Stimulated activated CD4-positive, alpha-beta T cell treated with anti-CD3 and anti-CD28 coated beads, Interleukin-4, amount 100 ng/mL, for 4 hours (primary cell): ENCODE measurements around the gene SERTAD2.
A peak's percentile ranks its signal among the peaks of the same experiment; 100 is the strongest.

Experiments used
- DNase-seq, 2 experiments: peaks; one replicate each; pipeline ENCODE4 v3.0.0-alpha.2; 2020

Gene SERTAD2

DNA sequence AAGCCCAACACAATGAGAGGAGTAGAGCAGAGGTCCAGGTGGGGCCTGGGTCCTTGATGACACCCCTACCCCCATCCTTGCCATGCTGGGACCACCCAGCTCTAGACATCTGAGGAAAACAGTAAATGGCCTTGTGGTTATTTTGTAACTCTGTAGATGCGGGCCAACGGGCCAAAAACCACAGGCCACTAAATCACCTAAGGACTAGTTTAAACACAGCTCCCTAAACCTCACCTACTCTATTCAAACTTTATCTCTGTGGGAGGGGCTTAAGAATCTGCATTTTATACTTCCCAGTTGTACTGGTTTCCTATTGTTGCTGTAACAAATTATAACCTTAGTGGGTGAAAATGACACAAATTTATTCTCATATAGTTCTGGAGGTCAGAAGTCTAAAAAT is 19.0 kb upstream of the SERTAD2 start:
- DNase-seq: no peak

GRCh38 chr2:64670047-64670446 is 16.3 kb upstream of the SERTAD2 start:
- DNase-seq: no peak

DNA sequence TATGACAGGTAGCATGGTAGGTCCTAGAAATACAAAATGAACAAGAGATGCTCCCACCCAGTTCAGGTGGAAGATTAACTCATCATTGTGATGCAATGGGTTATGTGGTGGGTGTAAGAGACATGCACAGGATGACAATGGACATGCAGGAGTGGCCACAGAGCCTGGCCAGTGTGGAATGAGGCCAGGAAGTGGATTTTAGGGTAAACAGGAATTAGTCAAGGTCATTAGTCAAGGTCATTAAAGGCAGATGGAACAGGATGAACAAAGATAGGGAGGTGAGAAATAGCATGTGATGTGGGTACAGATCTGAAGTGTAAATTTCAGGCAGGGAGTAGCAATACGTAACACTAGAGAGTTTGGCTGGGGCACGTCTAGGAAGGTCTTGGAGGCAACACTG is 15.6 kb upstream of the SERTAD2 start:
- DNase-seq: no peak

GRCh38 chr2:64668542-64668941 is 14.8 kb upstream of the SERTAD2 start:
- no peak for DNase-seq

DNA sequence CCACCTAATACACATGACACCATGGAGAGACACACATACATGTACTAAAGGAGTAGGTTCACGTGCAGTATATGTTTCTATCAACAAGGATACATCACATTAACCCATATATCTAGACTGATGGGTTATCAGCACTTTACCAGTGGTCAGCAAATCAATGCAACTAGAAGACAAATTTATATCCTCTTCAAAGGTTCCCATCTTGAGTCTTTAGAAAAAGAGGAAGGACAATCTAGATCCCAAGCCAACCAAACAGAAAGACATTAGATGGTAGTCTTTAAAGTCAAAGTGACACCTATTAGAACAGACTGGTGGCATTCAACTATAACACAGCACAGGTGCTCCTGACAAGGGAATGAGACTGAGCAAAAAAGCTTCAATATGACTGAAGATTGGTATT is 13.8 kb upstream of the SERTAD2 start:
- DNase-seq: no peak

DNA sequence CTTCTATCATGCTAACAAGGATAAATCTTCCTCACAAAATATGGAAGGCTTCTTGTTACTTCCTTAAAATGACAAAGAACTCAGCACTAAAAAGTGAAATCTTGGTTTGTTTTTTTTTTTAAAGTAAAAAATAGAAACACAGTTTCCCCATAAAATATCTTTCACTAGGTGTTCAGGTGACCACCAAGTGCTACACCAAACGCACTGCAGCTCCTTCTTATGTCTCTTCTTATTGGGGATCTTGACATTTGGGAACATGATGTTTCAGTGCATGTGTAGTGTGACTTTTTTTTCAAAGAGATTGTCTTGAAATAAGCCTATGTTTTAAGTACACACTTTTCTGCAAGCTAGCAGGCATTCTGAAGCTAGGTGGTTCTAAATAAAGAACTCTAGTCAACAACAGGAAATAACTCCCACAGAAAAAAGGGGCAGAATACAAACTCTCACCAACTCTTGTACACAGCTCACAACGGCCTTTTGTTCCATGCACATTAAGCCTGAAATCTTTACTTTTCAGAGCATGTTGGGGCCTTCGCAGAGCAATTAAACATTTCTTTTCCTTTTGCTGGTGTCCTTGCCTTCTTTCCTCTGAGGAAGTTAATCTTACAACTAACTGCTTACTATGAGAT is 13.2 kb upstream of the SERTAD2 start:
- DNase-seq: no peak

DNA sequence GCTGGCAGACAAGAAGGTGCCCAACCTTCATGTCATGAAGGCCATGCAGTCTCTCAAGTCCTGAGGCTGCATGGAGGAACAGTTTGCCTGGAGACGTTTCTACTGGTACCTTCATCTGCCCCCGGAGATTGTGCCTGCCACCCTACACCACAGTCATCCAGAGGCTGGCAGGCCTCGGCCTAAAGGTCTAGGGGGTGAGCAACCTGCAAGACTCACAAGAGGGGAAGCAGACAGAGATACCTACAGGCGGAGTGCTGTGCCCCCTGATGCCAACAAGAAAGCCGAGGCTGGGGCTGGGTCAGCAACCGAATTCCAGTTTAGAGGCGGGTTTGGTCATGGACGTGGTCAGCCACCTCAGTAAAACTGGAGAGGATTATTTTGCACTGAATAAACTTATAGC is 12.0 kb upstream of the SERTAD2 start:
- DNase-seq: no peak

- DNase-seq: no peak
Observed at GRCh38 chr2:64663402-64663801, 9.7 kb upstream of the SERTAD2 start.

DNA sequence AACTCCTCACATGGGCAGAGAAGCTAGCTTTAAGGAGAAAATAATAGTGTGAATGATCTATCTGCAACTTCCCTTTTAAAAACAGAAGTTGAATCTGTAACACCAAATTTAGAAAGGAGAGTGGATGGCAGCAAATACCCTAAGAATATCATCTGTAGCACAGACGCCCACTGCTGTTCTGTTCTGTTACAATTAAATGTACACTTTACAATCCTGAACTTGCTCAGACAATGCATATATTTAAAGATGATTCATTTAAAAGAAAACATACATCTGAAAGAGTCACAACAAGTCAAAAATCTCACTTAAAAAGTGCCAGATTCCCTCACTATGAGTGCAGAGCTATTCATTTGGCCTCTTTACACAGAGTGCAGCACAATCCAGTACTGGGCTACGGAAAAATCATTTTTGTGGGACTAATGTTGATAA is 8.0 kb upstream of the SERTAD2 start:
- no peak for DNase-seq

- no peak for DNase-seq
Observed at GRCh38 chr2:64659252-64659651, 5.5 kb upstream of the SERTAD2 start.

DNA sequence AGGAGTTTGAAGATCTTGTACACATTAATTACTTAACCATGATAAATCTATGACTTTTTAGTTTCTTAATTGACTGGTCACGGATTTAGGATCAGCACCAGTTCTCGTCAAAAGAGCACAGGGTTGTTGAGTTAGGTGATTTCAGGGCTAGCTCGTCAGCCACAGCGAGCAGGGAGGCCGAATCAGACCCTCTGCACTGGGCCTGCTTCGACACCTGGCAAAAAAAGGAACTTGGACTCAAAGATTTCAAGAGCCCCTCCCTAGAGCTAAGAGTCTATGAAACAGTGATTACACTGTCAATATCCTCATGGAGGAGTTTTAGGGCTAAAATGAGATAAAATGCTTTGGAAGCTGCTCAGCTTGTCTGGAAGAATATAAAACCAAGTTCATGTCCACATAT is 4.6 kb upstream of the SERTAD2 start:
- no peak for DNase-seq

GRCh38 chr2:64657411-64657810 is 3.7 kb upstream of the SERTAD2 start:
- no peak for DNase-seq

DNA sequence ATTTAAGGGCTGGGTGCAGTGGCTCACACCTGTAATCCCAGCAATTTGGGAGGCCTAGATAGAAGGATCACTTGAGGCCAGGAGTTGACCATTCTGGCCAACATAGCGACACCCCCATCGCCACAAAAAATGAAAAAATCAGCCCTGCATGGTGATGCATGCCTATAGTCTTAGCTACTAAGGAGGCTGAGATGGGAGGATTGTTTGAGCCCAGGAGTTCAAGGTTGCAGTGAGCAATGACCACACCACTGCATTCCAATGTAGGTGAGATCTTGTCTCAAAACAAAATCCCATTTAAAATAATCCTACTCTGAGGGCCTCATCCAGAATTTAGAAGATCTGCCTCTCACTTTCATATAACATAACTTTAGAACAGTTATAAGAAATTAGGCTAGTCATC is 2.7 kb upstream of the SERTAD2 start:
- DNase-seq: no peak

GRCh38 chr2:64655873-64656272 is 2.2 kb upstream of the SERTAD2 start:
- DNase-seq: no peak

- DNase-seq: peak in 1 of 2 experiments; percentile 42
Observed at GRCh38 chr2:64655018-64655664, 1.4 kb upstream of the SERTAD2 start.

DNA sequence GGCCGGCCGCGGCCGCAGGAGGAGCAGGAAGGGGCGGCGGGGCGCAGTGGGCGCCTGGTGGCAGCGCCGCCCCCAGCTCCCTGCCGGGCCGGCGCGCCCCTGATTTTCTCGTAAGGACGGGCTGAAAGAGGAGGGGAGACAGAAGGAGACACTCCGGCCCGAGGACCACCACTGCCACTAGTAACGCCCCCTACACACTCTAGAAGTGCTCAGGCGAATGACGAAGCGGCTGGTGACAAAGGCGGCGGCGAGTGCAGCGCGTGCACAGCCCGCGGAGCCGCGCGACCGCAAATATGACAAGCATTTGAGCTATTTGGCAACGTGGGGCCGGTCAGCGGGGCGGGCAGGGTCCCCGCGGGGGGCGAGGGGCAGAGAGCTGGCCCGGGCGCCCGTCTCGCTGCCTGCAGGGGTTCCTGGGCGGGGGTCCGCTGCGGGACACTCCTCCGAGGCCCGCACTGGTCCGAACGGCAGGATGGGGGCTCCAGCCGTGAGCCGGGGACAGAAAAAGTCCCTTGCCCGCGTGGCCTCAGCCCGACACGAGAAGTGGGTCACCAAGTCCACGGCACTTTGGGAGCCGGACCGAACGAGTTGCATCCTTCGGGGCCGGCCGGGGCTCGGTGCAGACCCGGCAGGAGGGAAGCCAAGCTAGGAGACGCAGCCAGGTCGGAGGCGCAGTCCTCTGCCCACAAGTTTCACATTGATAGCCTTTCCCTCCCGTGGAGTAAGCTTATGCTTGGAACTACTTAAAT is 524 bp upstream of the SERTAD2 start:
- DNase-seq: peak; percentile 46 to 65

DNA sequence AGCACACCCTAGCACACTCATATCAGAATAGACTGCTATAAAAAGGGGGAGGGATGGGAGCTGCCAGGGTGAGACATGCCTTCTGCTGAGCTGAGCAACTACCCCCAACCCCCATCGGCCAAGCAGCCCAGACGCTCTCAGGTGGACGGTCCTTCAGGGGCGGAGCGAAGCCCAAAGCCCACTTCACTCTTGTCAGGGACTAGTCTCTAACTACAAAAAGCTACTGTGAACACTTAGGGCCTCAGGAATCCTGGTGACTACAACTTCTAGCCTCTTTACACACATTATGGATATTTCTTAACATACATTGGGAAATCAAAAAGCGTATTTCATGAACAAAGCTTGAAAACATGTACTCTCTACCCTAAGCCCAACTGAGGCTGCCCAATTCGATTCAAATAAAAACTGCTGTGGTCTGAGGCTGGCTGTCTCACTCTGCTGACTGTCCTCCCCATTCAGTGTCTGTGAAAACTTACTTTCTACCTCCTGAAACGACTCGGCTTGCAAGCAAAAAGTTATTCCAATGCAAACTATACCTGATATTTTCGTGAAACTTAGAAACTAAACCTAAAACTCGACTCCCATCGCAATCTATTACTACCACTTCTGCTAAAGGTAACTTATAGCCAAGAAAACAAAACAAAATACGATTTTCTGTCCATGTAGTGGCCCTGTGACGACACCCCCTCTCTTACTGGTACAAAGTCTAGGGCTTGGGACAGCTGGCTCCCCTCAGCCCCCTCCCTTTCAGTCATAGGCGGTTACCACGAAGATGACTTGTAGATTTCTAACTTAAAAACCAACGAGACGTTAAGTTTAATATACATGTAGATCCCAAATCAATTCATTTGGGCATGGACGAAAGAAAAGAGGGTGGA is 1.2 kb downstream of the SERTAD2 start:
- DNase-seq: peak in 1 of 2 experiments; percentile 19

DNA sequence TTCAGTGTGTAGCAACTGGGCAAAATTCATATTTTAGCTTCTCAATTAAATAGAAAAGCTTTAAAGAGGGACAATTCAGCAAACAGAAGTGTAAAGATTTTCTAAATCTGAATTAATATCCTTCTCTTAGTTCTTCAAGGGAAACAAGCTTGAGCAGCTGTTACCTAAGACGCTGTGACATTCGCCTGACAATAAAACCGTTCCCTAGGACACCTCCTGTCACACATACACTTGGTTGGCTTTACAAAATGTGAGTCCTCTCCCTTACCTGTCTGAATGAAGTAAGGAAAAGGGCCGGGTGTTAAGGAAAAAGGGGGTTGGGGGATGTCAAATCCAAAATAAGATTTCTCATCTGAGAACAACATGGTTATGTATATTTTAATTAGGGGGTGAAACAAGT is 2.1 kb downstream of the SERTAD2 start:
- no peak for DNase-seq

GRCh38 chr2:64650722-64651338 is 2.9 kb downstream of the SERTAD2 start:
- DNase-seq: no peak

DNA sequence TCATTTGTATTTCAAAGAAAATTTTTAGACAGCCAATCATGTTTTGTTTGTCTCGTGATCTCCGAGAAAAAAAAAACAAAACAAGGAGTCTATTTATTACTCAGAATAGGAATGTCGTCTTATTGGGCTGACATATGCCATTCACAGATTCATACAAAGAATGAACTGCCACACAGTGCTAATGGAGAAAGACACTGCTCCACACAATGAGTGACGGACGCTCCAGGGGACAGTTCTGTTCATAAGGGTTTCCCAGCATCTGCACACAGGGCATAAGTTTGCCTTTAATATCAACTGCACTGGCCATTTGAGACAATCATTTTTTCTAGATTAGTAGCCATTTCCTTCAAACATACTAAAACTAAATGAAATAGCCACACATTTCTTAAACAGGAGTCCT is 3.4 kb downstream of the SERTAD2 start:
- no peak for DNase-seq

DNA sequence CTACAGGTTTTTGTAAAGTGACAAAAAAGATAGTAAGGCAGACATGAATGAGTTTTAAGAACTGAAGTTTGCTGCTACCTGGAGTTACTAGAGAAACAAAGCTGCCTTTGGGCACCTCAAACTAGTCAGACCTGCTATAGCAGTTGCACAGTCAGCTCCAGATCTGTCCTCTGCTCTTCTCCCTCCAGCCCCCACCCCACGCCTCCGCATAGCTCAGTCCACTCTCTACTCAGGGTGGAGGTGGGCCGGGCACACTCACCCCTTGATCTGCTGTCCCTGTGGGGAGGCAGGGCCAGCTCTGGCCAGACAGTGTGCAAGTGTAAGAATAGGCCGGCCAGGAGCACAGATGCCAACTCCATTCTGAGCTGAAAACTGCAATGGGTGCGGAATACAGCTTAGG is 4.1 kb downstream of the SERTAD2 start:
- no peak for DNase-seq

- DNase-seq: no peak
Observed at GRCh38 chr2:64649013-64649484, 4.7 kb downstream of the SERTAD2 start.
